Endodermal cell (in vitro differentiated cells): ENCODE measurements around the gene NKAPL. TPM values are rescaled to one million over a fixed set of nuclear protein-coding genes. Genes with fewer than 3 reads are reported as not detected.

Source experiments
- DNase-seq: peaks from one replicate; pipeline ENCODE4 v3.0.0-alpha.2; 2017
- H3K27ac ChIP-seq: 2 replicates; pipeline ENCODE4 v1.5.1; 2013; ENCODE audit warnings: mild to moderate bottlenecking, low read depth, low read length, moderate library complexity
- H3K27me3 ChIP-seq: 2 replicates; pipeline ENCODE4 v1.6.1; 2013; ENCODE audit warnings: mild to moderate bottlenecking, low read length, moderate library complexity; ENCODE audit not compliant: insufficient read depth, control insufficient read depth, poor library complexity, severe bottlenecking
- H3K36me3 ChIP-seq: 2 replicates; pipeline ENCODE4 v1.7.0; 2013; ENCODE audit warnings: mild to moderate bottlenecking, low read length, moderate library complexity; ENCODE audit not compliant: control insufficient read depth, insufficient read depth
- H3K4me1 ChIP-seq: one replicate; pipeline ENCODE4 v1.7.0; 2013; ENCODE audit warnings: low read length; ENCODE audit not compliant: control insufficient read depth, insufficient read depth
- H3K4me3 ChIP-seq: 2 replicates; pipeline ENCODE4 v1.5.1; 2013; ENCODE audit warnings: mild to moderate bottlenecking, low read length, moderate library complexity
- H3K9ac ChIP-seq: 2 replicates; pipeline ENCODE4 v1.6.1; 2013; ENCODE audit warnings: mild to moderate bottlenecking, low read length, moderate library complexity; ENCODE audit not compliant: poor library complexity, severe bottlenecking; ENCODE audit errors: extremely low read depth
- H3K9me3 ChIP-seq: 2 replicates; pipeline ENCODE4 v1.6.1; 2013; ENCODE audit warnings: mild to moderate bottlenecking, low read length, moderate library complexity; ENCODE audit not compliant: control insufficient read depth
- H3K27ac Mint-ChIP-seq: 2 replicates; pipeline ENCODE4 v1.8.0; 2020; ENCODE audit warnings: mixed read lengths
- H3K27me3 Mint-ChIP-seq: 2 replicates; pipeline ENCODE4 v1.8.0; 2021; ENCODE audit warnings: mild to moderate bottlenecking, mixed read lengths; ENCODE audit not compliant: insufficient read depth
- H3K36me3 Mint-ChIP-seq: 2 replicates; pipeline ENCODE4 v1.8.0; 2020; ENCODE audit warnings: low read depth, mixed read lengths
- H3K4me1 Mint-ChIP-seq: 2 replicates; pipeline ENCODE4 v1.8.0; 2020; ENCODE audit warnings: mixed read lengths
- H3K4me3 Mint-ChIP-seq: 2 replicates; pipeline ENCODE4 v1.8.0; 2020; ENCODE audit warnings: mild to moderate bottlenecking, moderate library complexity, mixed read lengths
- H3K9me3 Mint-ChIP-seq: 2 replicates; pipeline ENCODE4 v1.8.0; 2020; ENCODE audit warnings: mild to moderate bottlenecking, mixed read lengths
- CTCF ChIP-seq: fragments of 200-600 bp; sonication (generic); conservative IDR thresholded peaks from 2 replicates; pipeline ENCODE4 v1.5.0; 2021; ENCODE audit warnings: antibody characterized with exemption, mild to moderate bottlenecking
- WGBS, 2 experiments: methylation state at CpG; one replicate each; pipeline versions ENCODE4 v1.1.5 to v1.1.7; 2013; ENCODE audit warnings: missing lambda C conversion rate in 2 of 2, mixed read lengths in 1 of 2; ENCODE audit not compliant: insufficient coverage in 1 of 2, insufficient read length in 1 of 2; 5-methylcytosine and 5-hydroxymethylcytosine counted together
- long read RNA-seq, 4 experiments: library from polyadenylated mRNA in 2 of 4; library from RNA in 1 of 4; library from capped mRNA in 1 of 4; stranded (forward) in 3 of 4; unstranded in 1 of 4; transcript quantifications; one replicate each; pipeline ENCODE4 v2.0.0, GENCODE V29; 2020 to 2021; ENCODE audit warnings: inconsistent platforms in 1 of 4
- polyA plus RNA-seq, 2 experiments: library from polyadenylated mRNA; stranded (reverse); fragments of 50-300 nt; gene quantifications; one replicate each; pipeline ENCODE4 v1.2.3, GENCODE V29; 2013
- total RNA-seq, 2 donors: library from RNA; stranded (reverse); fragmentation: NEBNext Ultra II Directional in 1 of 2; extraction: Animal tissue kit (Norgen Biotek cat#: 25700) in 1 of 2; gene quantifications; 2 replicates in 1 of 2; 3 replicates in 1 of 2; pipeline ENCODE4 v1.2.1, GENCODE V29; 2021

Gene NKAPL
- under 1 TPM in 1 of 2 donors, not detected in 1; 0.42 TPM for total RNA-seq
- not detected for polyA plus RNA-seq (2013, experiment 1 of 2)
- polyA plus RNA-seq (2013, experiment 2 of 2): not detected
- long read RNA-seq, experiment 1: 0 reads
- long read RNA-seq, experiment 2: 0 reads
- long read RNA-seq, experiment 3: 0 reads
- long read RNA-seq, experiment 4: 0 reads

DNA sequence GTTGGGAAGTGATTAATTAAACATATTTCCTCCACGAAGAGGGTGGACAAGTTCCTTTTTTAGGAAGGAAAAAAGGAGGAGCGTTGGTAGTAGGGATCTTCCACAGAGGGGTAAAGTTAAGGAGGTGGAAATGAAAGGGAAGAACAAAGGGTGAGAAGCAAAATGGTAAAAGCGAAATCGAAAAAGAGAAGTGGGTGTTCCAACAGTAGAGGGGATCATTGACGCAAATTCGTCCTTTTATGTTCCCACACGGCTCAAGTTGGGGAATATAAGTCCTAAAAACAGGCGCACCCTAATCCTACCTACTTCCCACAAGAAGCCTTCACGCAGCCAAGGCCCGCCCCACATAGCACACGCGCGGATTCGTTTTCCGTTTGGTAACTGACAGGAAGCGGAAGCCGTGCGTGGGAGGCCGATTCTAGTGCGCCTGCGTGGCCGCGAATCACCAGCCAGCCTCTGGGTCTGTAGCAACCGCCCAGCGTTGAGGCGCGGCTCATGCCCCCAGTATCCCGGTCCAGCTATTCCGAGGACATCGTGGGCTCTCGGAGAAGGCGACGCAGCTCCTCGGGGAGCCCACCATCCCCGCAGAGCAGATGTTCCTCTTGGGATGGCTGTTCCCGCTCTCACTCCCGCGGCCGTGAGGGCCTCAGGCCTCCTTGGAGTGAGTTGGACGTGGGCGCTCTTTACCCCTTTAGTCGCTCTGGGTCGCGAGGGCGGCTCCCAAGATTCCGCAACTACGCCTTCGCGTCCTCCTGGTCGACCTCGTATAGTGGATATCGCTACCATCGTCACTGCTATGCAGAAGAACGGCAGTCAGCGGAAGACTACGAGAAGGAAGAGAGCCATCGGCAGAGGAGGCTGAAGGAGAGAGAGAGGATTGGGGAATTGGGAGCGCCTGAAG lies at the start of gene NKAPL:
TSS of gene NKAPL (plus strand) at position 421 of the 901 bp plus-strand sequence. CDS start at position 496, 75 bp downstream.
- Mint-ChIP-seq H3K27ac (no peak within 1 kb of the TSS), H3K9me3 (peaks cover 8% of the 10 kb centered on the region), H3K4me3 (no peak within 1 kb of the TSS), H3K36me3 (no peaks in the 10 kb centered on the region), H3K4me1 (peaks cover 10% of the 10 kb centered on the region), H3K27me3 (peaks cover 25% of the 10 kb centered on the region)
- Histone ChIP-seq H3K4me3 (no peak within 1 kb of the TSS), H3K9me3 (no peaks in the 10 kb centered on the region), H3K4me1 (no peaks in the 10 kb centered on the region), H3K36me3 (no peaks in the 10 kb centered on the region), H3K27ac (no peak within 1 kb of the TSS), H3K27me3 (peaks cover 5% of the 10 kb centered on the region), H3K9ac (no peak within 1 kb of the TSS)
- 94 to 95% methylated on average over 40 to 58 of the region's 58 CpGs for WGBS, 2 experiments
- DNase-seq: no peak
- TF ChIP-seq CTCF: no peak

GRCh38 chr6:28209753-28210535 lies 49.2 kb upstream of the NKAPL start:
- DNase-seq: no peak
- Histone ChIP-seq H3K9me3 (no peaks in the 10 kb centered on the region), H3K27me3 (peaks cover 76% of the 10 kb centered on the region), H3K9ac (no peak overlapping the region), H3K27ac (no peak overlapping the region), H3K4me3 (no peak overlapping the region), H3K36me3 (no peaks in the 10 kb centered on the region), H3K4me1 (no peaks in the 10 kb centered on the region)
- Mint-ChIP-seq H3K36me3 (no peaks in the 10 kb centered on the region), H3K9me3 (no peaks in the 10 kb centered on the region), H3K27me3 (peaks cover 76% of the 10 kb centered on the region), H3K4me1 (peaks cover 11% of the 10 kb centered on the region), H3K27ac (no peak overlapping the region), H3K4me3 (no peak overlapping the region)
- TF ChIP-seq CTCF: no peak
- 75 to 80% methylated on average over 4 to 7 of the region's 7 CpGs for WGBS, 2 experiments

DNA sequence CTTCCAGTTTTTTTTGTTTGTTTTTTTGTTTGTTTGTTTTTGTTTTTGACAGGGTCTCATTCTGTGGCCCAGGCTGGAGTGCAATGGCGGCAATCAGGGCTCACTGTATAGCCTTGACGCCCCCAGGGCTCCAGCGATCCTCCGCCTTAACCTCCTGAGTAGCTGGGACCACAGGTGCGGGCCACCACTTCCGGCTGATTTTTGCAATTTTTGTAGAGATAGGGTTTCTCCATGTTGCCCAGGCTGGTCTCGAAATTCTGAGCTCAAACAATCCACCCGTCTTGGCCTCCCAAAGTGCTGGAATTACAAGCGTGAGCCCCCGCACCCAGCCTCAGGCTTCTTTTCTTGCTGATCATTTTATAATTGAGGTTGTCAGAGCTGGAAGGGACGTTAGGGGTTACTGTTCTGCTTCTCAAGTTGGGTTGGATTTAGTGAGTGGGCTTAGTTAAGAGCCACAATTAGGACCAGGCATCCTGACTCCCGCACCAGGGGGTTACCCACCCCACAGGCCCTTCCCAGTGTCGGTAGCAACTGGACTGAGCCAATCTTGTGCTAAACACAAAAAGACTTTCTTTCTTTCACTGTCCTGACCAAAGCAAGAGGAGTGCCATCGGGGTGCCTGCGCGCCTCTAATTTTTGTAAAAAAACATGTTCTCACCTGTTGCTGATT lies 47.1 kb upstream of the NKAPL start:
- no peaks in the 10 kb centered on the region for H3K36me3 ChIP-seq
- H3K4me1 ChIP-seq: no peaks in the 10 kb centered on the region
- peak overlapping the region; percentile 64 for H3K4me3 Mint-ChIP-seq
- peaks cover 55% of the 10 kb centered on the region for H3K27me3 ChIP-seq
- peaks cover 71% of the 10 kb centered on the region for H3K27me3 Mint-ChIP-seq
- H3K9me3 ChIP-seq: no peaks in the 10 kb centered on the region
- H3K4me3 ChIP-seq: peak overlapping the region; percentile 86
- no peaks in the 10 kb centered on the region for H3K9me3 Mint-ChIP-seq
- 18 to 20% methylated on average over 9 to 16 of the region's 16 CpGs for WGBS, 2 experiments
- H3K27ac ChIP-seq: no peak overlapping the region
- no peak overlapping the region for H3K9ac ChIP-seq
- no peak for TF ChIP-seq CTCF
- peak; percentile 73 for DNase-seq
- peaks cover 14% of the 10 kb centered on the region for H3K4me1 Mint-ChIP-seq
- peak overlapping the region; percentile 3 for H3K27ac Mint-ChIP-seq
- no peaks in the 10 kb centered on the region for H3K36me3 Mint-ChIP-seq
